ENCODE measurements around the gene TAX1BP3.

GRCh38 chr17:3636154-3636907, 32.0 kb downstream of the TAX1BP3 start, which contains the start of the genes CTNS and SHPK:
- TF ChIP-seq CTCF (conservative IDR thresholded peaks at IDR 0.05; ENCODE audit: low read depth in 2 of 2) (no peak), EZH2phosphoT487 (IDR thresholded peaks at IDR 0.05; ENCODE audit: unreplicated experiment) (no peak), JUNB (IDR thresholded peaks at IDR 0.05; ENCODE audit: unreplicated experiment) (no peak), POLR2AphosphoS5 (IDR thresholded peaks at IDR 0.05; ENCODE audit: low read depth) (peak; percentile 95), EZH2 (IDR thresholded peaks at IDR 0.05; ENCODE audit: low read depth, unreplicated experiment) (no peak), ETS1 (IDR thresholded peaks at IDR 0.05) (peak; percentile 96), REST (IDR thresholded peaks at IDR 0.05; ENCODE audit: unreplicated experiment) (no peak), STAT1 (IDR thresholded peaks at IDR 0.05; ENCODE audit: unreplicated experiment) (no peak), CREB1 (CRISPR knock-in tag; IDR thresholded peaks at IDR 0.05; ENCODE audit: low read depth) (peak; percentile 39; the same call in 1 of the 2 replicates), ZNF331 (CRISPR knock-in tag; IDR thresholded peaks at IDR 0.05; ENCODE audit: low read depth) (no peak), ZNF114 (CRISPR knock-in tag; IDR thresholded peaks at IDR 0.05) (no peak)

Measured in GM23338 (cell line).